Endothelial cell (in vitro differentiated cells): ENCODE data around the gene ZMIZ1. TPM values are rescaled to one million over a fixed set of nuclear protein-coding genes. Genes with fewer than 3 reads are reported as not detected.

ENCODE experiments used
- DNase-seq: peaks from one replicate; pipeline ENCODE4 v3.0.0; 2021; ENCODE audit warnings: low spot score
- H3K27ac Mint-ChIP-seq: one replicate; pipeline ENCODE4 v1.8.0; 2021; ENCODE audit warnings: mixed read lengths, inconsistent platforms; ENCODE audit not compliant: unreplicated experiment
- H3K27me3 Mint-ChIP-seq: one replicate; pipeline ENCODE4 v1.8.0; 2021; ENCODE audit warnings: mild to moderate bottlenecking, moderate library complexity, mixed read lengths, inconsistent platforms; ENCODE audit not compliant: unreplicated experiment
- H3K36me3 Mint-ChIP-seq: one replicate; pipeline ENCODE4 v1.8.0; 2021; ENCODE audit warnings: mild to moderate bottlenecking, low read depth, mixed read lengths, inconsistent platforms; ENCODE audit not compliant: unreplicated experiment
- H3K4me1 Mint-ChIP-seq: one replicate; pipeline ENCODE4 v1.8.0; 2021; ENCODE audit warnings: mild to moderate bottlenecking, mixed read lengths, inconsistent platforms; ENCODE audit not compliant: unreplicated experiment
- H3K4me3 Mint-ChIP-seq: one replicate; pipeline ENCODE4 v1.8.0; 2021; ENCODE audit warnings: mild to moderate bottlenecking, mixed read lengths, inconsistent platforms; ENCODE audit not compliant: unreplicated experiment
- H3K9me3 Mint-ChIP-seq: one replicate; pipeline ENCODE4 v1.8.0; 2021; ENCODE audit warnings: mixed read lengths, inconsistent platforms; ENCODE audit not compliant: unreplicated experiment
- total RNA-seq: library from RNA; stranded (reverse); fragmentation: NEBNext Ultra II Directional; extraction: Animal tissue kit (Norgen Biotek cat#: 25700); gene quantifications from one replicate; pipeline ENCODE4 v1.2.1, GENCODE V29; 2021; ENCODE audit not compliant: unreplicated experiment
- TF ChIP-seq, protein P1 (sequence below): fragments of 200-600 bp; sonication (generic); IDR thresholded peaks from one replicate; pipeline ENCODE4 v1.5.0; 2021; ENCODE audit warnings: antibody characterized with exemption; ENCODE audit not compliant: unreplicated experiment

The ZMIZ1 gene
- total RNA-seq, 1 donor from 2014 or later: 102 TPM

GRCh38 chr10:79266084-79266483, 197.3 kb downstream of the ZMIZ1 start:
- H3K4me1 Mint-ChIP-seq: peaks cover 56% of the 10 kb centered on the region
- H3K9me3 Mint-ChIP-seq: no peaks in the 10 kb centered on the region
- peak overlapping the region; percentile 73 for H3K27ac Mint-ChIP-seq

DNA sequence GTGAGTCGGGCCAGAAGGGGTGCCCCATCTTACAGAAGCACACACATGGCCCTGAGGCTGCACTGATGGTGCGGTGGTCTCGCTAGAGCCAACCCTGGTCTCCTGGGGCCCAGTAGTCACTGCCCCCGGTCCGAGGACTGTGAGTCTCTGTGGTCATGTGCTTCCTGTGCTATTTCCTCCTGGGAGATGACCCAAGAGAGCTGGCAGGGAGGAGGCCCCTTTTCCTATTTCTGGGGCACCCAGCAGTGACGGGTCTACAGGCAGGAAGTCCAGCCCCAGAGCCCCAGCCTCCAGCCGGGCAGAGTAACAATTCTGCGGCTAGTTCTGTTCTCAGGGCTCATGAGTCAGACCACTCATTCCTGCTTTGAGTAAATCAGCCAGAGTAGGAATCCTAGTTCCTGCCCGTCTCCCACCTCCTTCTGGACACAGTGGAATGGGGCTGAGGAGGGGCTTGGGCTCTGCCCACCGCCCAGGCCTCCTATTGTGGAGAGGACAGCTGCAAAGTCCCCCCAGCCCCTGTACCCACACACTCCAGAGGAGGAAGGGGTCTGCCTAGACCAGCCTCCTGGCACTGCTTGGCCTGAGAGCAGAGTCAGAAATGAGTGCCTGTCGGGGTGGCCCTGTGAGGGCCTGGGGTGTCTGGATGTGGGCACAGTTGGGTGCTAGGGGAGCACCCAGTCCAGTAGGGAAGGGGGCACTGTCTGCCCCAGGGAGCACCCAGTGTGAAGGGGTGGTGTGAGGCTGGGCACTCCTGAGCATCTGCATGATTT, 198.0 kb downstream of the ZMIZ1 start:
- TF ChIP-seq, protein P1, sequence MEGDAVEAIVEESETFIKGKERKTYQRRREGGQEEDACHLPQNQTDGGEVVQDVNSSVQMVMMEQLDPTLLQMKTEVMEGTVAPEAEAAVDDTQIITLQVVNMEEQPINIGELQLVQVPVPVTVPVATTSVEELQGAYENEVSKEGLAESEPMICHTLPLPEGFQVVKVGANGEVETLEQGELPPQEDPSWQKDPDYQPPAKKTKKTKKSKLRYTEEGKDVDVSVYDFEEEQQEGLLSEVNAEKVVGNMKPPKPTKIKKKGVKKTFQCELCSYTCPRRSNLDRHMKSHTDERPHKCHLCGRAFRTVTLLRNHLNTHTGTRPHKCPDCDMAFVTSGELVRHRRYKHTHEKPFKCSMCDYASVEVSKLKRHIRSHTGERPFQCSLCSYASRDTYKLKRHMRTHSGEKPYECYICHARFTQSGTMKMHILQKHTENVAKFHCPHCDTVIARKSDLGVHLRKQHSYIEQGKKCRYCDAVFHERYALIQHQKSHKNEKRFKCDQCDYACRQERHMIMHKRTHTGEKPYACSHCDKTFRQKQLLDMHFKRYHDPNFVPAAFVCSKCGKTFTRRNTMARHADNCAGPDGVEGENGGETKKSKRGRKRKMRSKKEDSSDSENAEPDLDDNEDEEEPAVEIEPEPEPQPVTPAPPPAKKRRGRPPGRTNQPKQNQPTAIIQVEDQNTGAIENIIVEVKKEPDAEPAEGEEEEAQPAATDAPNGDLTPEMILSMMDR: no peak
- H3K4me1 Mint-ChIP-seq: peaks cover 60% of the 10 kb centered on the region
- DNase-seq: peak; percentile 59
- H3K27ac Mint-ChIP-seq: peak overlapping the region; percentile 92
- peaks cover 24% of the 10 kb centered on the region for H3K36me3 Mint-ChIP-seq
- no peaks in the 10 kb centered on the region for H3K9me3 Mint-ChIP-seq
- peaks cover 28% of the 10 kb centered on the region for H3K27me3 Mint-ChIP-seq
- no peak overlapping the region for H3K4me3 Mint-ChIP-seq

More at GRCh38 chr10:79266084-79266483, 197.3 kb downstream of the ZMIZ1 start:
- Mint-ChIP-seq H3K36me3 (peaks cover 24% of the 10 kb centered on the region), H3K27me3 (peaks cover 28% of the 10 kb centered on the region), H3K4me3 (peak overlapping the region; percentile 22)
- TF ChIP-seq, protein P1: no peak
- no peak for DNase-seq

DNA sequence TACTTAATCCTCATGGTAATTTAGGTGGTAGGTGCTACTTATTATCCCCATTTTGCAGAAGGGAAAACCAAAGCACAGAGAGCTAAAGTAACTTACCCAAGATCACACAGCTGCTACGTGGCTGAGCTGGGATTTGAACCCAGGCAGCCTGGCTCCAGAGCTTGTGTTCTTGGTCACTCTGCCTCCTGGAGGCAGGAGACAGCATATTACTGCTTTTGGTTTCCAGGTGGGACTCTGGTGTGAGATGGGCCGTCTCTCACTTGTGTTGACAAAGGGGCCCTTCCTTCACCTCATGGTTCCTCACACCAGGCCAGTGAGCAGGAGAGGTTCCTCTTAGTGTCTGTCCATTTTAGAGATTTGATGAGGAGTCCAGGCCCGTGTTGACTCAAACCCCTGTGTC, 198.7 kb downstream of the ZMIZ1 start:
- TF ChIP-seq, protein P1: no peak
- Mint-ChIP-seq H3K36me3 (peaks cover 22% of the 10 kb centered on the region), H3K27me3 (peaks cover 29% of the 10 kb centered on the region), H3K9me3 (no peaks in the 10 kb centered on the region), H3K4me1 (peaks cover 61% of the 10 kb centered on the region), H3K4me3 (no peak overlapping the region), H3K27ac (peak overlapping the region; percentile 92)
- no peak for DNase-seq

DNA sequence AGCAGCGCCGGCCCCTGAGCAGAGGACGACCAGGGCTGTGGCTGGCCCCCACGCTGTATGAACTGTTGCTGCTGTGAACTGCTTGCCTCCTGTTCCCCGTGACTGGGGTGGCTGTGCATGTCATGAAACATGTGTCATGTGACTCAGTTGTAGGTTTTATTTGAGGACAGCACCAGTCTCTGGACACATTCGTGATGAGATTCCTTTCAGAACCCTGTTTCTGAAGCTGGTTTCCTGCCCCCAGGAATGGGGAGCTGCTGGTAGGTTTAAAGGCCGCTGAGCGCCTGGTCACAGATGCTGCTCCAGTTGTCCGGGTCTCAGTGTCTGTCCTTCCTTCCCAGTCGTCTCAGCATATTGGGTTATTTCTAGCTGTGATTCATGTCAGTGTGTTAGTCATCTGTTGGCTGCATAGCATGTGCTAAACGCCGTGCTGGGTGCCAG, 199.4 kb downstream of the ZMIZ1 start:
- H3K36me3 Mint-ChIP-seq: peaks cover 19% of the 10 kb centered on the region
- H3K4me1 Mint-ChIP-seq: peaks cover 58% of the 10 kb centered on the region
- TF ChIP-seq, protein P1: no peak
- H3K4me3 Mint-ChIP-seq: no peak overlapping the region
- peak overlapping the region; percentile 85 for H3K27ac Mint-ChIP-seq
- no peak for DNase-seq
- no peaks in the 10 kb centered on the region for H3K9me3 Mint-ChIP-seq
- H3K27me3 Mint-ChIP-seq: peaks cover 26% of the 10 kb centered on the region

DNA sequence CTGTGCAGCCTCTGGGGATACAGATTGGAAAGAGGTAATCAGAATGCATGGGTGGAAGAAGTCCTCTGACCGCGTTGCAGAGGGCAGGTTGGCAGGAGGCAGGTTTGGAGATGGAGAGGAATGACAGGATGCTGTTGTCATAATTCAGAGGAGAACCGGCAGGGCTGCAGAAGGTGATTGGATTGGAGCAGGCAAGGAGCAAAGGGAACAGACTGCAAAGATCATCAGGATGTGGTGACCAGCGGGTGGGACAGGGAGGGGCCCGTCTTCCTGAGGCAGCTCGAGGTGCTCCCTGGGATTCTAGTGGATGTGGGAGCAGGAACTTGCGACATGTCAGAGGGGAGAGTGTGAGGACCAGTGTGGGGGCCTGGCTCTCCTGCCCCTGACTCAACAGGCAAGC, 200.0 kb downstream of the ZMIZ1 start:
- no peak for DNase-seq
- Mint-ChIP-seq H3K4me1 (peaks cover 58% of the 10 kb centered on the region), H3K27ac (peak overlapping the region; percentile 85), H3K4me3 (no peak overlapping the region), H3K9me3 (no peaks in the 10 kb centered on the region), H3K27me3 (peaks cover 27% of the 10 kb centered on the region), H3K36me3 (peaks cover 19% of the 10 kb centered on the region)
- TF ChIP-seq, protein P1: no peak
